ENCODE measurements around the gene CIRBP.

DNA sequence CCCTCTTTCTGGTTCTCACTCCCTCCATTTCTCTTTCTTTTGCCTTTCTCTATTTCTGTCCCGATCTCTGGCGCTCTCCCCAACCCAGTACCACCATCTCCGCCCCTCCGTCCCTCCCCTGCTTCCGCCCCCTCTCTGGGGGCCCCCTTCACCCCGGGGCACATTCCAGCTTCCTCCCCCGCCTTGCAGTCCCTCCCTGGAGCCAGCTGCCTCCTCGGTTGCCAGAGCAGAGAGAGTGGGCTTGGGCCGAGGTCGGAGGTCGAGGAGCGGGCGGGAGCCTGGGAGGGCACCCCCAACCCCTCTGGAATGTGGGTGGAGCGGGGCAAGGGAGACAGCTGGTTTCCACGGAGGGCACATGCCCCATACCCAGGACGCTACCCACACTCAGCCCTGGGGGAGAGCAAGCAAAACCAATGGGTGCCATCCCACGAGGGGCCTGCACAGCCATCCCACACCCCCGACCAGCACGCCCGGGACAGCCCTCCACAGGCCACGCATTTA, 6.5 kb upstream of the CIRBP start:
- TF ChIP-seq, protein P1, sequence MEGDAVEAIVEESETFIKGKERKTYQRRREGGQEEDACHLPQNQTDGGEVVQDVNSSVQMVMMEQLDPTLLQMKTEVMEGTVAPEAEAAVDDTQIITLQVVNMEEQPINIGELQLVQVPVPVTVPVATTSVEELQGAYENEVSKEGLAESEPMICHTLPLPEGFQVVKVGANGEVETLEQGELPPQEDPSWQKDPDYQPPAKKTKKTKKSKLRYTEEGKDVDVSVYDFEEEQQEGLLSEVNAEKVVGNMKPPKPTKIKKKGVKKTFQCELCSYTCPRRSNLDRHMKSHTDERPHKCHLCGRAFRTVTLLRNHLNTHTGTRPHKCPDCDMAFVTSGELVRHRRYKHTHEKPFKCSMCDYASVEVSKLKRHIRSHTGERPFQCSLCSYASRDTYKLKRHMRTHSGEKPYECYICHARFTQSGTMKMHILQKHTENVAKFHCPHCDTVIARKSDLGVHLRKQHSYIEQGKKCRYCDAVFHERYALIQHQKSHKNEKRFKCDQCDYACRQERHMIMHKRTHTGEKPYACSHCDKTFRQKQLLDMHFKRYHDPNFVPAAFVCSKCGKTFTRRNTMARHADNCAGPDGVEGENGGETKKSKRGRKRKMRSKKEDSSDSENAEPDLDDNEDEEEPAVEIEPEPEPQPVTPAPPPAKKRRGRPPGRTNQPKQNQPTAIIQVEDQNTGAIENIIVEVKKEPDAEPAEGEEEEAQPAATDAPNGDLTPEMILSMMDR (IDR thresholded peaks at IDR 0.05): no peak
- TF ChIP-seq POLR2A (IDR thresholded peaks at IDR 0.05): no peak
